Measurements from ENCODE around the gene CSAD. TPM values are rescaled to one million over a fixed set of nuclear protein-coding genes. Genes with fewer than 3 reads are reported as not detected.

CSAD gene
- total and polyA plus RNA-seq, 10 donors, result 17.9 to 73.0 (median 36.3) TPM

DNA sequence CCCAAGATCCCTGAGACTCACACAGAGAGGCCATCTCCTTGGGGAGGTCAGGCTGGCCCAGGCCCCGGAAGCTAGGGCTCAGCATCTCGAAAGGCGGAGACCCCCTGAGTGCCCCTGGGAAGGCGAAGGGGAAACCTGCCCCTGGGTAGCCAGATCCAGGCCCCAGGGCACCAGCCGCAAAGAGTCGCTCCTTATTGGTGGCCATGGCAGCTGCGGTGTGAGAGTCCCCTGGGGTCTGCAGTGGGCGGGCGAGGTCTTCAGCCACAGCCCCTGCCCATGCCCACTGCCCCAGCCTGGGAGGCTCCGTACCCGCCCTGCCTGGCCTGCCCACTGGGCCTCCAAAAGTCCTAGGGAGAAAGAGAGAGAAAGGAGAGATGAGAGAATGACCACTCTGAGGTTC is 46.6 kb upstream of the CSAD start:
- Histone ChIP-seq H3K27ac (no peak overlapping the region), H3K9me3 (no peaks in the 10 kb centered on the region), H3K4me1 (peaks cover 16 to 48% (median 36%) of the 10 kb centered on the region in 6 donors), H3K36me3 (no peaks in the 10 kb centered on the region), H3K27me3 (replicated peaks in 1 of 7) (peaks cover 0 to 13% (median 0%) of the 10 kb centered on the region in 7 donors), H3K4me3 (no peak overlapping the region)
- peak; percentile 70 for DNase-seq
- intact Hi-C loops (cut with DNase I; ENCODE audit: low total_unique reads), result no loop called here
- 93 to 96% (median 95%) methylated on average over 9 to 11 of the region's 11 CpGs for WGBS, 5 donors
- no peak for TF ChIP-seq POLR2AphosphoS5 (IDR thresholded peaks at IDR 0.05)
- TF ChIP-seq POLR2A (IDR thresholded peaks at IDR 0.05), result no peak
- TF ChIP-seq CTCF (IDR thresholded peaks at IDR 0.05 in 8 of 11, conservative IDR thresholded peaks at IDR 0.05 in 3 of 11), result no peak

GRCh38 chr12:53226815-53227214 is 46.1 kb upstream of the CSAD start:
- 84 to 100% (median 89%) methylated on average over 4 of the region's 4 CpGs for WGBS, 5 donors
- no peaks in the 10 kb centered on the region for H3K9me3 ChIP-seq
- peaks cover 18 to 48% (median 37%) of the 10 kb centered on the region in 6 donors for H3K4me1 ChIP-seq
- H3K27me3 ChIP-seq (replicated peaks in 1 of 7), result peaks cover 0 to 8% (median 0%) of the 10 kb centered on the region in 7 donors
- no peak overlapping the region for H3K4me3 ChIP-seq
- H3K36me3 ChIP-seq, result no peaks in the 10 kb centered on the region
- DNase-seq, result peak; percentile 45
- TF ChIP-seq POLR2AphosphoS5 (IDR thresholded peaks at IDR 0.05) (no peak), POLR2A (IDR thresholded peaks at IDR 0.05) (no peak), CTCF (IDR thresholded peaks at IDR 0.05 in 8 of 11, conservative IDR thresholded peaks at IDR 0.05 in 3 of 11) (no peak)
- no peak overlapping the region for H3K27ac ChIP-seq
- intact Hi-C loops (cut with DNase I; ENCODE audit: low total_unique reads), result no loop called here

DNA sequence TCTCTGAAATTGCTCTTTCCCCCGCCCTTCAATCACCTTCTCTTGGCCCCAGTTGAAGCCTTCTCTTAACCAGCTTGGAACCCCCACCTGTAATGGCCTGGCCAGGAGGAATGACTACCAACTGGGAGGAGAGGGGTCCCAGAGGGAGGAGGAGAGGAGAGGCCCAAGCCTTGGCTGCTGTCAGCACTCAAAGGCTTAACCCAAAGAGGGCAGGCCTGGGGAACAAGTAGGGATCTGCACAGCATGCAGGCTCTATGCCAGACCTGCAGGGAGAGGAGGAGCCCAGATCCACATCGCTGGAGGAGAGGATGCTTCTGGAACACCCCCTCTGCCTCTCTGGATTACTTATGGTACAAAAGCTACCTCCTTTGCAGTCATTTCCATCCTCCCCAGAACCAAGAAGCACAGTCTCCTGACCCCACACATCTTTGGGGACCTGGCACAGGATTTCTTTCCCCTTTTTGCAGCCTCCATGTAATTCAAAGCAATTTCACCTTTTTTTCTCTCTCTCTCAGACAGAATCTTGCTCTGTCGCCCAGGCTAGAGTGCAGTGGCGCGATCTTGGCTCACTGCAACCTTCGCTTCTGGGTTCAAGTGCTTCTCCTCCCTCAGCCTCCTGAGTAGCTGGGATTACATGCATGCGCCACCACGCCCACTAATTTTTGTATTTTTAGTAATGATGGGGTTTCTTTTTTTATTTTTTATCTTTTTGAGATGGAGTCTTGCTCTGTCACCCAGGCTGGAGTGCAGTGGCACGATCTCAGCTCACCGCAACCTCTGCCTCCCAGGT is 45.1 kb upstream of the CSAD start:
- Histone ChIP-seq H3K27ac (no peak overlapping the region), H3K27me3 (replicated peaks in 1 of 7) (no peaks in the 10 kb centered on the region), H3K36me3 (no peaks in the 10 kb centered on the region), H3K9me3 (no peaks in the 10 kb centered on the region), H3K4me3 (no peak overlapping the region), H3K4me1 (peaks cover 11 to 44% (median 33%) of the 10 kb centered on the region in 6 donors)
- WGBS, 5 donors, result 91 to 97% (median 95%) methylated on average over 10 of the region's 10 CpGs
- intact Hi-C loops (cut with DNase I; ENCODE audit: low total_unique reads), result no loop called here
- peak; percentile 58 for DNase-seq
- TF ChIP-seq POLR2AphosphoS5 (IDR thresholded peaks at IDR 0.05) (no peak), CTCF (IDR thresholded peaks at IDR 0.05 in 8 of 11, conservative IDR thresholded peaks at IDR 0.05 in 3 of 11) (no peak), POLR2A (IDR thresholded peaks at IDR 0.05) (no peak)

DNA sequence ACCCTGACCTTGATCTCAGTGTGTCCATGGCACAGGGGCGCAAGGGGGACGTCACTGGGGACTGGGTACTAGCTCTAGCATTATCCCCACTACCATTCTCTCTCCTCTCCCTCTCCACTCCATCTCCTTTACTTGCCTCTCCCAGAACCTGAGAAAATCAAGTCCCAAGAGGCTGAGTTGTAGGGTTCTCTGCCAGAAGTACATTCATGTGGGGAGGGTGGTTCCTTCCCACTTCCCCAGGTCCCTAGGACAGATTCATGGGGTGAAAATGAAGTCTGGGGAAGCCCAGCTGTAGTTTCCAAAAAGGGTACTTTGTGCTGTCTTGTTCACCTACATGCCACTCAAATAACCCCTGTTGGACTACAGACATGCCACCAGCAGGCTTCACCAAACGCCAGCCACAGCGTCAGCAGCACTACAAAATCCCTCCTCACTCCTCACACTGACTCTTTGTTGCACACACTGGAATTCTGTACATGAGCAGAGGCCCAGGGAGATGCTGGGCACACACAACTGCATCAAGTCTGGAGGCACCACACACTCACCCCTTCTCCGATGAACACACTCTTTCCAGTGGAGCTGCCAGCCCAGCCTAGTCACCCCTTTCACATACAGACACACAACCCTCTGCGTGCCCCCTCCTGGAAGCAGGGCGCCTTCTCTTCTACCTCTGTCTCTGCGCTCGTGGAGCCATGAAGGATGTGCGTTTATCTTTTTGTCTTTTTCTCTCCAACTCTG is 44.3 kb upstream of the CSAD start:
- peak; percentile 58 for DNase-seq
- H3K27me3 ChIP-seq (replicated peaks in 1 of 7), result peaks cover 0 to under 1% (median 0%) of the 10 kb centered on the region in 7 donors
- intact Hi-C loops (cut with DNase I; ENCODE audit: low total_unique reads), result no loop called here
- H3K4me1 ChIP-seq, result peaks cover 11 to 46% (median 36%) of the 10 kb centered on the region in 6 donors
- no peaks in the 10 kb centered on the region for H3K9me3 ChIP-seq
- TF ChIP-seq CTCF (IDR thresholded peaks at IDR 0.05 in 8 of 11, conservative IDR thresholded peaks at IDR 0.05 in 3 of 11), result no peak
- TF ChIP-seq POLR2AphosphoS5 (IDR thresholded peaks at IDR 0.05), result no peak
- no peak for TF ChIP-seq POLR2A (IDR thresholded peaks at IDR 0.05)
- 87 to 92% (median 91%) methylated on average over 10 of the region's 10 CpGs for WGBS, 5 donors
- peak overlapping the region in 2 of 8 donors; percentile 98 for H3K27ac ChIP-seq
- H3K36me3 ChIP-seq, result no peaks in the 10 kb centered on the region
- H3K4me3 ChIP-seq, result no peak overlapping the region
